ENCODE measurements around the gene NF2.

The NF2 gene

GRCh38 chr22:29707471-29707870 is 104.0 kb downstream of the NF2 start:
- POLR2A ChIA-PET = no interaction called here
- no peak for DNase-seq (ENCODE audit: extremely low spot score)
- TF ChIP-seq FOXA1 (IDR thresholded peaks at IDR 0.05) = no peak
- CTCF ChIA-PET = no interaction called here

GRCh38 chr22:29710193-29710592 is 106.8 kb downstream of the NF2 start:
- no peak for DNase-seq (ENCODE audit: extremely low spot score)
- TF ChIP-seq HDGF (IDR thresholded peaks at IDR 0.05; ENCODE audit: borderline replicate concordance) (no peak), TARDBP (IDR thresholded peaks at IDR 0.05) (no peak), FOXK2 (IDR thresholded peaks at IDR 0.05) (no peak), L3MBTL2 (conservative IDR thresholded peaks at IDR 0.05) (no peak), ZNF384 (IDR thresholded peaks at IDR 0.05) (no peak)
- ChIA-PET POLR2A (no interaction called here), CTCF (no interaction called here)

- CTCF ChIA-PET = no interaction called here
- DNase-seq (ENCODE audit: extremely low spot score) = no peak
- POLR2A ChIA-PET = no interaction called here
- TF ChIP-seq CTBP1 (IDR thresholded peaks at IDR 0.05; ENCODE audit: borderline replicate concordance) (no peak), HDGF (IDR thresholded peaks at IDR 0.05; ENCODE audit: borderline replicate concordance) (no peak), TARDBP (IDR thresholded peaks at IDR 0.05) (no peak), ELF4 (IDR thresholded peaks at IDR 0.05) (no peak), L3MBTL2 (conservative IDR thresholded peaks at IDR 0.05) (no peak), SUZ12 (IDR thresholded peaks at IDR 0.05) (no peak), PKNOX1 (IDR thresholded peaks at IDR 0.05) (no peak), ARNT (IDR thresholded peaks at IDR 0.05) (no peak), ZNF384 (IDR thresholded peaks at IDR 0.05) (no peak), FOXK2 (IDR thresholded peaks at IDR 0.05) (no peak), FOXM1 (IDR thresholded peaks at IDR 0.05; ENCODE audit: borderline replicate concordance) (no peak), LEF1 (IDR thresholded peaks at IDR 0.05; ENCODE audit: borderline replicate concordance) (no peak), BHLHE40 (IDR thresholded peaks at IDR 0.05; ENCODE audit: borderline replicate concordance) (no peak), SP1 (IDR thresholded peaks at IDR 0.05) (no peak), NFRKB (IDR thresholded peaks at IDR 0.05) (no peak), FOXA1 (IDR thresholded peaks at IDR 0.05) (no peak)
Measured at GRCh38 chr22:29710922-29711593, 107.6 kb downstream of the NF2 start.

- POLR2A ChIA-PET = no interaction called here
- CTCF ChIA-PET = interaction anchor here (0.7 to 0.8 kb wide), 2 partner anchors 11 to 293 kb away, joined by 3 read pairs; no protein-coding TSS in a partner anchor
- no peak for DNase-seq (ENCODE audit: extremely low spot score)
Measured at GRCh38 chr22:29712119-29712518, 108.7 kb downstream of the NF2 start.

DNA sequence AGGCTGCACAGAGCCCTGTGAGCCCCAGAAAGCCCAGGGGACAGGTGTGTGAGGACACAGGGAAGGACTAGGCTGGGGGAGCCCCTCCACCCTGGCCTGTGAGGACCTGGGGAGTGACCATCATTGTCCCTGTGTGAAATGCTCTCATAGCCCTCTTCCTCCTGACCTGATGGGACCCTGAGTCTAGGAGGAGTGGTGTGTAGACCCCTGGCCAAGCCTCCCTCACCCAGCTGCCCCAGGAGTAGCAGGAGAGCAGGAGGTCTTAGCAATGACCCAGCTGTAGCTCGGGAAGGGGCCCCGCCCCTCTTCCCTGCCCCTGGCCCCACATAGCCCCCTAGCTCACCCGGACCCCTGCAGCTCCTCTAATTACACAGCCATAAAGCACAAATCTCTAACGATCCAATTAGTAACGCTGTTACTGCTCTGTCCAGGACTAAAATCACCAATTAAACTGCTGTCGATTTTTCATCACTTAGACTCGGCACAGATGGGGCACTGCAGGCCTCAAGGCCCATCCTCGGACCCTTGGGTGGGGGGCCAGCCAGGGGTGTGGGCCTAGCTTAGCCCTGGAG is 109.8 kb downstream of the NF2 start:
- POLR2A ChIA-PET = no interaction called here
- DNase-seq (ENCODE audit: extremely low spot score) = no peak
- CTCF ChIA-PET = no interaction called here
- TF ChIP-seq FOXA1 (IDR thresholded peaks at IDR 0.05) (no peak), BHLHE40 (IDR thresholded peaks at IDR 0.05; ENCODE audit: borderline replicate concordance) (no peak), FOXK2 (IDR thresholded peaks at IDR 0.05) (no peak), SUZ12 (IDR thresholded peaks at IDR 0.05) (no peak), SP1 (IDR thresholded peaks at IDR 0.05) (no peak), TARDBP (IDR thresholded peaks at IDR 0.05) (no peak), LEF1 (IDR thresholded peaks at IDR 0.05; ENCODE audit: borderline replicate concordance) (no peak)

More at GRCh38 chr22:29712119-29712518, 108.7 kb downstream of the NF2 start:
- TF ChIP-seq CTBP1 (IDR thresholded peaks at IDR 0.05; ENCODE audit: borderline replicate concordance) = no peak
- no peak for TF ChIP-seq HDGF (IDR thresholded peaks at IDR 0.05; ENCODE audit: borderline replicate concordance)
- TF ChIP-seq FOXK2 (IDR thresholded peaks at IDR 0.05) = no peak
- no peak for TF ChIP-seq L3MBTL2 (conservative IDR thresholded peaks at IDR 0.05)

DNA sequence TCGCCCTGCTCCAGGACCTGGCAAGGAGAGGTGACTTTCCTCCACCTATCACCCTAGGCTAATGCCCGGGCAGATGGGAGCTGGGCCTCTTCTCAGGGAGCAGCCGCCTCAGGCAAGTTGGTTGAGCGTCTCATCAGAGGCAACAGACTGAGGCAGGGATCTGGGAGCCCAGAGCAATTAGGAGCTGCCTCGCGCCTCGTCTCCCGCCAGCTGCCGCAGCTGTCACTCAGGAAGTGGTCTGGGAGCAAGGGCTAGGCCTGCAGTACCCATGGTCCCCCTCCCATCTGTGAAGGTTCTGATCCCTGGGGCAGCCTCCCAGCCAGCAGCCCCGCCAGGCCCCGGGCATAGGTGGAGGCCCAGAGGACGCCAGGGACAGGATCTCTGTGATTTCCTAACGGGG is 111.8 kb downstream of the NF2 start:
- DNase-seq (ENCODE audit: extremely low spot score) = no peak
- CTCF ChIA-PET = no interaction called here
- POLR2A ChIA-PET = no interaction called here
- peak; percentile 83 for TF ChIP-seq PKNOX1 (IDR thresholded peaks at IDR 0.05)
- TF ChIP-seq L3MBTL2 (conservative IDR thresholded peaks at IDR 0.05) = no peak

GRCh38 chr22:29715705-29716104 is 112.3 kb downstream of the NF2 start:
- ChIA-PET CTCF (no interaction called here), POLR2A (no interaction called here)
- DNase-seq (ENCODE audit: extremely low spot score) = no peak
- TF ChIP-seq HDGF (IDR thresholded peaks at IDR 0.05; ENCODE audit: borderline replicate concordance) (no peak), BHLHE40 (IDR thresholded peaks at IDR 0.05; ENCODE audit: borderline replicate concordance) (no peak), FOXA1 (IDR thresholded peaks at IDR 0.05) (no peak), PKNOX1 (IDR thresholded peaks at IDR 0.05) (no peak), ARNT (IDR thresholded peaks at IDR 0.05) (no peak)

Data from HEK293T (cell line).